M059J (cell line): Measurements from ENCODE around the gene FOXN4. TPM values are rescaled to one million over a fixed set of nuclear protein-coding genes. Genes with fewer than 3 reads are reported as not detected.

Experiments
- DNase-seq: peaks from one replicate; pipeline ENCODE4 v3.0.0-alpha.2; 2012; ENCODE audit warnings: low read depth
- total RNA-seq: library from RNA; depleted of rRNA; stranded (reverse); fragments of >200 nt; shearing (Covaris generic); gene quantifications from 2 replicates; pipeline ENCODE4 v1.2.3, GENCODE V29; 2014

Gene FOXN4
- total RNA-seq, 1 experiment from 2014 or later: not detected

GRCh38 chr12:109284392-109284791 is 24.7 kb downstream of the FOXN4 start:
- no peak for DNase-seq

GRCh38 chr12:109281452-109281851 is 27.6 kb downstream of the FOXN4 start:
- DNase-seq: no peak

GRCh38 chr12:109279525-109279924 is 29.6 kb downstream of the FOXN4 start:
- DNase-seq: no peak

GRCh38 chr12:109278912-109279311 is 30.2 kb downstream of the FOXN4 start:
- DNase-seq: no peak

- peak; percentile 7 for DNase-seq
Measured at GRCh38 chr12:109277899-109278762, 31.0 kb downstream of the FOXN4 start.

GRCh38 chr12:109277255-109277898 is 31.7 kb downstream of the FOXN4 start:
- no peak for DNase-seq

- DNase-seq: no peak
Measured at GRCh38 chr12:109276160-109276559, 32.9 kb downstream of the FOXN4 start.

GRCh38 chr12:109275173-109275572 is 33.9 kb downstream of the FOXN4 start:
- DNase-seq: no peak

GRCh38 chr12:109274381-109274780 is 34.7 kb downstream of the FOXN4 start:
- DNase-seq: no peak

- no peak for DNase-seq
Measured at GRCh38 chr12:109273354-109273753, 35.7 kb downstream of the FOXN4 start.

GRCh38 chr12:109271418-109271817 is 37.7 kb downstream of the FOXN4 start:
- no peak for DNase-seq

- no peak for DNase-seq
Measured at GRCh38 chr12:109270494-109270893, 38.6 kb downstream of the FOXN4 start.

GRCh38 chr12:109269428-109269827 is 39.7 kb downstream of the FOXN4 start:
- DNase-seq: no peak

- no peak for DNase-seq
Measured at GRCh38 chr12:109268896-109269295, 40.2 kb downstream of the FOXN4 start.

GRCh38 chr12:109267361-109267760 is 41.7 kb downstream of the FOXN4 start:
- no peak for DNase-seq

GRCh38 chr12:109266106-109266879 is 42.8 kb downstream of the FOXN4 start:
- no peak for DNase-seq

- no peak for DNase-seq
Measured at GRCh38 chr12:109264943-109265650, 44.0 kb downstream of the FOXN4 start.

GRCh38 chr12:109264095-109264942 is 44.8 kb downstream of the FOXN4 start:
- peak; percentile 11 for DNase-seq

GRCh38 chr12:109263439-109263838 is 45.6 kb downstream of the FOXN4 start:
- no peak for DNase-seq

GRCh38 chr12:109261939-109262338 is 47.1 kb downstream of the FOXN4 start:
- no peak for DNase-seq

- no peak for DNase-seq
Measured at GRCh38 chr12:109261087-109261486, 48.0 kb downstream of the FOXN4 start.
